Measurements from ENCODE around the gene BATF3.

The BATF3 gene

GRCh38 chr1:212683357-212683722 lies 16.3 kb downstream of the BATF3 start:
- peak; percentile 86 for DNase-seq (ENCODE audit: low read depth)
- no peak for TF ChIP-seq CTCF (IDR thresholded peaks at IDR 0.05; ENCODE audit: low read depth, low read length, missing control alignments)
- peak overlapping the region; percentile 28 for H3K4me3 ChIP-seq (ENCODE audit: low read depth, low read length)

- no peak for DNase-seq (ENCODE audit: low read depth)
- no peak overlapping the region for H3K4me3 ChIP-seq (ENCODE audit: low read depth, low read length)
- no peak for TF ChIP-seq CTCF (IDR thresholded peaks at IDR 0.05; ENCODE audit: low read depth, low read length, missing control alignments)
Observed at GRCh38 chr1:212680680-212681389, 18.8 kb downstream of the BATF3 start.

- no peak overlapping the region for H3K4me3 ChIP-seq (ENCODE audit: low read depth, low read length)
- no peak for TF ChIP-seq CTCF (IDR thresholded peaks at IDR 0.05; ENCODE audit: low read depth, low read length, missing control alignments)
- peak; percentile 89 for DNase-seq (ENCODE audit: low read depth)
Observed at GRCh38 chr1:212678456-212679410, 20.9 kb downstream of the BATF3 start.

GRCh38 chr1:212677573-212677972 lies 22.1 kb downstream of the BATF3 start:
- H3K4me3 ChIP-seq (ENCODE audit: low read depth, low read length) = no peak overlapping the region
- no peak for DNase-seq (ENCODE audit: low read depth)
- TF ChIP-seq CTCF (IDR thresholded peaks at IDR 0.05; ENCODE audit: low read depth, low read length, missing control alignments) = no peak

- no peak overlapping the region for H3K4me3 ChIP-seq (ENCODE audit: low read depth, low read length)
- peak; percentile 9 for TF ChIP-seq CTCF (IDR thresholded peaks at IDR 0.05; ENCODE audit: low read depth, low read length, missing control alignments)
- no peak for DNase-seq (ENCODE audit: low read depth)
Observed at GRCh38 chr1:212677136-212677535, 22.5 kb downstream of the BATF3 start.

- DNase-seq (ENCODE audit: low read depth) = no peak
- H3K4me3 ChIP-seq (ENCODE audit: low read depth, low read length) = no peak overlapping the region
- no peak for TF ChIP-seq CTCF (IDR thresholded peaks at IDR 0.05; ENCODE audit: low read depth, low read length, missing control alignments)
Observed at GRCh38 chr1:212675675-212676074, 24.0 kb downstream of the BATF3 start.
